ENCODE results near the gene WNT3.

The WNT3 gene

GRCh38 chr17:46727572-46728348 lies 90.7 kb downstream of the WNT3 start:
- no peak for DNase-seq

GRCh38 chr17:46726206-46726605 lies 92.3 kb downstream of the WNT3 start:
- DNase-seq: no peak

- DNase-seq: no peak
Measured at GRCh38 chr17:46722662-46723285, 95.7 kb downstream of the WNT3 start.

GRCh38 chr17:46720408-46720807 lies 98.1 kb downstream of the WNT3 start:
- DNase-seq: no peak

GRCh38 chr17:46719891-46720290 lies 98.6 kb downstream of the WNT3 start:
- no peak for DNase-seq

GRCh38 chr17:46717999-46718398 lies 100.5 kb downstream of the WNT3 start:
- no peak for DNase-seq
